Endothelial cell of umbilical vein (primary cell): ENCODE data around the gene MIEF1. TPM values are rescaled to one million over a fixed set of nuclear protein-coding genes. Genes with fewer than 3 reads are reported as not detected.

Experiments used
- BruUV-seq: library from RNA; stranded (reverse); fragments of 400-500 nt; replicated peaks from 2 replicates; lab custom pipeline; 2021; lab: Mats Ljungman, UMichigan
- CTCF ChIA-PET: fragments of 300-600, 350-600 bp; sonication (Branson Sonifier 250); formaldehyde crosslinking; loops from one replicate; lab custom pipeline; 2021; ENCODE audit warnings: antibody characterized with exemption, inconsistent platforms; lab: Charles Lee
- POLR2A ChIA-PET: fragments of 300-600, 350-600 bp; sonication (Branson Sonifier 250); formaldehyde crosslinking; loops from one replicate; lab custom pipeline; 2021; ENCODE audit warnings: antibody characterized with exemption, inconsistent platforms; lab: Charles Lee
- DNase-seq: peaks from one replicate; pipeline ENCODE4 v3.0.0-alpha.2; 2011; ENCODE audit warnings: low read depth, low spot score
- FAIRE-seq: peaks from 2 replicates; lab custom pipeline; 2011; peaks lifted over from hg19 to GRCh38; lab: Jason Lieb, UNC
- H2AFZ ChIP-seq: 2 replicates; pipeline ENCODE4 v1.6.0; 2012; ENCODE audit warnings: low read depth, low read length, control low read depth, inconsistent platforms
- H3K27ac ChIP-seq: 2 replicates; pipeline ENCODE4 v1.5.1; 2011; ENCODE audit warnings: low read depth, mild to moderate bottlenecking, control low read depth, low read length, moderate library complexity; ENCODE audit not compliant: insufficient read depth
- H3K27me3 ChIP-seq, 2 experiments: 2 replicates each; pipeline versions ENCODE4 v1.6.0 to v1.6.1; 2011; ENCODE audit warnings: low read length in 2 of 2, mixed read lengths in 1 of 2; ENCODE audit not compliant: control insufficient read depth in 2 of 2, insufficient read depth in 2 of 2
- H3K36me3 ChIP-seq, 2 experiments: 2 replicates in 1 of 2; 3 replicates in 1 of 2; pipeline ENCODE4 v1.5.1; 2011; ENCODE audit warnings: low read length in 2 of 2, mild to moderate bottlenecking in 1 of 2, moderate library complexity in 1 of 2; ENCODE audit not compliant: control insufficient read depth in 2 of 2, insufficient read depth in 2 of 2; ENCODE audit errors: extremely low read depth in 1 of 2
- H3K4me1 ChIP-seq: 3 replicates; pipeline ENCODE4 v1.5.1; 2011; ENCODE audit warnings: mild to moderate bottlenecking, low read length; ENCODE audit not compliant: control insufficient read depth, insufficient read depth; ENCODE audit errors: extremely low read depth
- H3K4me2 ChIP-seq: 2 replicates; pipeline ENCODE4 v1.6.1; 2011; ENCODE audit warnings: low read length, control low read depth, mixed read lengths; ENCODE audit not compliant: insufficient read depth
- H3K4me3 ChIP-seq, 3 experiments: fragments of 200-600 bp in 1 of 3; sonication (generic), shearing (Covaris generic) in 1 of 3; replicated peaks in 1 of 3; 2 replicates each; pipeline ENCODE4 v1.5.1; 2011 to 2016; ENCODE audit warnings: control low read depth in 3 of 3, low read length in 3 of 3, mild to moderate bottlenecking in 2 of 3, inconsistent platforms in 1 of 3, low read depth in 1 of 3, moderate library complexity in 1 of 3; ENCODE audit not compliant: insufficient read depth in 1 of 3
- H3K79me2 ChIP-seq: 2 replicates; pipeline ENCODE4 v1.6.0; 2012; ENCODE audit warnings: low read length, inconsistent platforms; ENCODE audit not compliant: control insufficient read depth, insufficient read depth
- H3K9ac ChIP-seq: replicated peaks from 2 replicates; pipeline ENCODE3; 2011; ENCODE audit warnings: low read length, control low read depth; ENCODE audit not compliant: insufficient read depth; ENCODE audit errors: extremely low read depth
- H3K9me1 ChIP-seq: replicated peaks from 3 replicates; pipeline ENCODE4 v1.6.0; 2011; ENCODE audit warnings: mild to moderate bottlenecking, low read length; ENCODE audit not compliant: control insufficient read depth, insufficient read depth; ENCODE audit errors: extremely low read depth
- H3K9me3 ChIP-seq: replicated peaks from 2 replicates; pipeline ENCODE4 v1.5.1; 2012; ENCODE audit warnings: low read length, inconsistent platforms; ENCODE audit not compliant: control insufficient read depth, insufficient read depth
- H4K20me1 ChIP-seq: replicated peaks from 2 replicates; pipeline ENCODE3; 2011; ENCODE audit warnings: mild to moderate bottlenecking, low read length; ENCODE audit not compliant: control insufficient read depth, insufficient read depth; ENCODE audit errors: extremely low read depth
- CTCF ChIP-seq, 2 donors: IDR thresholded peaks; 1 replicate in 1 of 2; 2 replicates in 1 of 2; pipeline ENCODE4 v1.5.1; 2011; ENCODE audit warnings: low read length in 2 of 2, mild to moderate bottlenecking in 2 of 2, moderate library complexity in 2 of 2, control low read depth in 1 of 2, inconsistent platforms in 1 of 2, low read depth in 1 of 2; ENCODE audit not compliant: insufficient read depth in 1 of 2; ENCODE audit errors: extremely low read depth in 1 of 2
- EZH2 ChIP-seq: IDR thresholded peaks from 2 replicates; pipeline ENCODE4 v1.6.1; 2012; ENCODE audit warnings: borderline replicate concordance, low read depth, mild to moderate bottlenecking, moderate library complexity, low read length, inconsistent platforms; ENCODE audit not compliant: severe bottlenecking
- FOS ChIP-seq: IDR thresholded peaks from 2 replicates; pipeline ENCODE4 v1.6.1; 2011; ENCODE audit warnings: mild to moderate bottlenecking, low read length, moderate library complexity, borderline replicate concordance; ENCODE audit not compliant: insufficient read depth
- GATA2 ChIP-seq: IDR thresholded peaks from 2 replicates; pipeline ENCODE4 v1.7.0; 2011; ENCODE audit warnings: low read depth, mild to moderate bottlenecking, moderate library complexity, mixed read lengths, low read length; ENCODE audit not compliant: insufficient read length, insufficient read depth
- JUN ChIP-seq: IDR thresholded peaks from 2 replicates; pipeline ENCODE4 v1.6.1; 2011; ENCODE audit warnings: borderline replicate concordance, low read depth; ENCODE audit not compliant: insufficient read length, insufficient read depth
- MAX ChIP-seq: IDR thresholded peaks from 2 replicates; pipeline ENCODE4 v1.6.1; 2011; ENCODE audit not compliant: insufficient read depth, insufficient read length
- MYC ChIP-seq: IDR thresholded peaks from one replicate; pipeline ENCODE4 v1.6.1; 2011; ENCODE audit warnings: mild to moderate bottlenecking, low read depth, low read length
- POLR2A ChIP-seq: IDR thresholded peaks from 2 replicates; pipeline ENCODE4 v1.6.1; 2012; ENCODE audit warnings: low read depth, mild to moderate bottlenecking, control low read depth, low read length
- POLR2AphosphoS5 ChIP-seq: IDR thresholded peaks from 2 replicates; pipeline ENCODE4 v1.6.1; 2012; ENCODE audit warnings: low read depth, mild to moderate bottlenecking, control low read depth, low read length, moderate library complexity; ENCODE audit not compliant: insufficient read depth
- dilution Hi-C: fragments of 300-500 bp; cut with MboI; formaldehyde crosslinking; loops from one replicate; pipeline ENCODE4 v1.15.0; 2019; ENCODE audit warnings: low sequenced_read_pairs; ENCODE audit not compliant: extremely low pct_ligation_motif_present
- intact Hi-C: fragments of 100-400 bp; cut with micrococcal nuclease; formaldehyde crosslinking; loops from one replicate; pipeline ENCODE4 v1.10.0; 2022
- polyA plus RNA-seq, 4 experiments: library from polyadenylated mRNA; depleted of rRNA in 3 of 4; stranded (reverse) in 3 of 4; unstranded in 1 of 4; fragments of >200 nt; gene quantifications; 2 replicates each; pipeline versions ENCODE4 v1.2.1 to v1.2.3, GENCODE V29; 2011 to 2012; ENCODE audit warnings: missing spikeins in 1 of 4
- total RNA-seq: library from RNA; stranded (reverse); gene quantifications from 2 replicates; pipeline ENCODE4 v1.2.3, GENCODE V29; 2021

Gene MIEF1
- total and polyA plus RNA-seq, 2 donors (not counting 3 experiments of a cell fraction or from before 2014, with no cell fraction given) = 14.2 to 31.1 TPM

GRCh38 chr22:39513791-39514190 is 11.7 kb downstream of the MIEF1 start:
- no TSS peak for BruUV-seq
- FAIRE-seq (no peak), DNase-seq (no peak)
- peaks cover 18% of the 10 kb centered on the region for H3K79me2 ChIP-seq
- no peaks in the 10 kb centered on the region for H4K20me1 ChIP-seq
- H3K9me1 ChIP-seq = no peaks in the 10 kb centered on the region
- ChIA-PET POLR2A (interaction anchor here (1.0 kb wide), 1 partner anchor 195 kb away, joined by 4 read pairs; the partner anchor contains the start of gene RPL3), CTCF (interaction anchor here (1.0 to 5.6 kb wide), 11 partner anchors 9 to 530 kb away, joined by 3 to 58 read pairs (median 9); partner anchors contain the start of gene MIEF1)
- no peak overlapping the region for H3K27ac ChIP-seq
- dilution Hi-C loops = no loop called here
- no peak overlapping the region for H2AFZ ChIP-seq
- H3K4me2 ChIP-seq = no peak overlapping the region
- no peaks in the 10 kb centered on the region for H3K9me3 ChIP-seq
- no peaks in the 10 kb centered on the region for H3K27me3 ChIP-seq
- no peak overlapping the region for H3K4me3 ChIP-seq
- H3K4me1 ChIP-seq = peaks cover 3% of the 10 kb centered on the region
- H3K9ac ChIP-seq = no peak overlapping the region
- TF ChIP-seq EZH2 (no peak), POLR2A (no peak), JUN (no peak), GATA2 (no peak), CTCF (IDR thresholded peaks at IDR 0.05; ENCODE audit: extremely low read depth in 1 of 2, insufficient read depth in 1 of 2, low read depth in 1 of 2, low read length in 2 of 2) (no peak), MAX (no peak), POLR2AphosphoS5 (no peak), MYC (no peak), FOS (no peak)
- intact Hi-C loops = loop anchor here (1.0 kb wide), 1 partner anchor 17 kb away; no protein-coding TSS in a partner anchor
- H3K36me3 ChIP-seq = peaks cover 25 to 34% of the 10 kb centered on the region in 2 experiments
